Adrenal gland (tissue), 12 donors: ENCODE data around the gene THSD4. TPM values are rescaled to one million over a fixed set of nuclear protein-coding genes. Genes with fewer than 3 reads are reported as not detected.

Experiments used
- DNase-seq, 7 donors: peaks; one replicate each; pipeline ENCODE4 v3.0.0-alpha.2; 2019 to 2020
- H3K27ac ChIP-seq, 5 donors: fragments of 200-600 bp; sonication (generic) in 4 of 5; 1 replicate in 3 of 5; 2 replicates in 2 of 5; pipeline versions ENCODE4 v1.5.1 to v1.8.0; 2016 to 2020; ENCODE audit warnings: mild to moderate bottlenecking in 1 of 5
- H3K27me3 ChIP-seq: fragments of 200-600 bp; 2 replicates; pipeline ENCODE4 v1.8.0; 2021
- H3K36me3 ChIP-seq, 2 donors: fragments of 200-600 bp; replicated peaks in 1 of 2; 1 replicate in 1 of 2; 2 replicates in 1 of 2; pipeline versions ENCODE4 v1.5.1 to v1.8.0; 2018 to 2022
- H3K4me1 ChIP-seq, 2 donors: fragments of 200-600 bp; replicated peaks in 1 of 2; 1 replicate in 1 of 2; 2 replicates in 1 of 2; pipeline versions ENCODE4 v1.5.1 to v1.8.0; 2018 to 2021
- H3K4me3 ChIP-seq, 4 donors: fragments of 200-600 bp; sonication (generic) in 3 of 4; one replicate each; pipeline ENCODE4 v1.5.1; 2016 to 2018
- H3K9me3 ChIP-seq, 3 donors: fragments of 200-600 bp; sonication (generic) in 1 of 3; replicated peaks in 1 of 3; 1 replicate in 2 of 3; 2 replicates in 1 of 3; pipeline versions ENCODE4 v1.5.1 to v1.8.0; 2016 to 2021
- POLR2A ChIP-seq, 2 donors: fragments of 450-650 bp; IDR thresholded peaks; one replicate each; pipeline ENCODE4 v1.6.1; 2017; ENCODE audit warnings: antibody characterized with exemption in 2 of 2, mild to moderate bottlenecking in 2 of 2, moderate library complexity in 1 of 2
- WGBS, 4 donors: extraction: QIAGEN DNeasy Blood & Tissue Kit in 2 of 4; methylation state at CpG; one replicate each; pipeline versions ENCODE4 v1.1.5 to v1.1.7; 2013 to 2017; 5-methylcytosine and 5-hydroxymethylcytosine counted together
- intact Hi-C, 2 donors: fragments of 100-400 bp; cut with DNase I; formaldehyde crosslinking; loops; one replicate each; pipeline versions ENCODE4 v1.14.1 to v1.15.0; 2022 to 2023
- polyA plus RNA-seq, 3 donors: library from polyadenylated mRNA; stranded (reverse); fragments of 200-250 nt in 2 of 3; fragments of 350-450 nt in 1 of 3; fragmentation: Illumina TruSeq in 1 of 3; extraction: RNeasy Lipid Tissue Mini Kit (QIAGEN cat#74804) in 1 of 3; gene quantifications; one replicate each; pipeline ENCODE4 v1.2.3, GENCODE V29; 2013 to 2014
- total RNA-seq, 9 donors: library from RNA; depleted of rRNA in 4 of 9; stranded (reverse); fragments of >200 nt in 4 of 9; fragments of 120-200 nt in 1 of 9; fragmentation: NEBNext Ultra II Directional in 1 of 9; extraction: Animal tissue kit (Norgen Biotek cat#: 25700) in 1 of 9; gene quantifications; one replicate each; pipeline versions ENCODE4 v1.1.0 to v1.2.4, GENCODE V29; 2013 to 2023
- TF ChIP-seq, protein P1 (sequence below), 6 experiments: fragments of 450-650 bp in 4 of 6; fragments of 200-600 bp in 2 of 6; sonication (generic) in 1 of 6; IDR thresholded peaks; 1 replicate in 5 of 6; 2 replicates in 1 of 6; pipeline versions ENCODE4 v1.5.1 to v1.8.0; 2016 to 2021; ENCODE audit warnings: antibody characterized with exemption in 6 of 6, mild to moderate bottlenecking in 2 of 6, moderate library complexity in 1 of 6
- donor health status: healthy with polysubstance abuse.
- donor health status: Bipolar disorder and iron deficiency.
- donor health status: DM: yes; HTN: yes; CAD: no.
- donor health status: DM: no; HTN: no; CAD: no.
- donor health status: DM: no; HTN: no; CAD: no.
- donor health status: DM: yes; HTN: yes; CAD: no.

The THSD4 gene
- total and polyA plus RNA-seq, 12 donors: 5.3 to 53.2 (median 23.2) TPM

DNA sequence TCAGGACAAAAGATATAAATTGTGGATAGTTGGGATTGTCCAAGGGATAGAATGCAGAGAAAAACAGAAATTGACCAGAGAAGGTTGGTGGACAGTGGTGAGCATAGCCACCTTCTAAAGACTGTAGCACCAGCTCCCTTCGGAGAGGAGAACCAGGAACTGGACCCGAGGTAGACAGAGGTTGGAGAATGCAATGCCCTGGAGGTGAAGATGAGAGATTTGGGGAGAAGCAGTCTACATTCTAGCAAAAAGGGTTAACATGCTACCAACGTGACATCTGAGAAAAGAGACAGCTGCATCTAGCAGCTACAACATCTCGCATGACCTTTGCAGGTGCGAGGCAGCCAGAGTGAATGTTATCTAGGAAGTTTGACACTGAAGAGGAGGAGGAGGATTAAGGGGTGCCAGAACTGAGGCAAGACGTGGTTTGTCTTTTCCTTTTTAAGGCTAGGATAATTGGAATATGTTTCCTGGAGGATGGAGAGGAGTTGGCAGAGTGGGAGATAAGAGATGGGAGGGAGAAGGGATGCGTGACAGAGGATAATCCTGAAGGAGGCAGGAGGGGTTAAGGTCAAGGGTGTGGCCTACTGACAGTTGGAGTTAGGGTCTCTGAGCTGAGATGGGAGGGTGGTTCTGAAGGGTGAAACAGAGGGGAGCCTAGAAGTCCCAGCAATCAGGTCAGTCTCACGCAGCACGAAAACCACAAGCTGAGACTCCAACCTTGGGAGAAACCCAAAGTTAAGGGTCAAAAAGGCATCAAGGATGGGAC is 591.4 kb downstream of the THSD4 start:
- no peak for DNase-seq
- Histone ChIP-seq H3K9me3 (no peaks in the 10 kb centered on the region), H3K36me3 (no peaks in the 10 kb centered on the region), H3K4me1 (peaks cover 11 to 21% of the 10 kb centered on the region in 2 donors), H3K27me3 (no peaks in the 10 kb centered on the region), H3K27ac (peak overlapping the region in 3 of 5 donors; percentile 16 to 62 (median 59)), H3K4me3 (no peak overlapping the region)
- intact Hi-C loops: no loop called here
- WGBS, 4 donors: 70 to 85% (median 75%) methylated on average over 9 of the region's 9 CpGs
- TF ChIP-seq POLR2A (IDR thresholded peaks at IDR 0.05): no peak
- TF ChIP-seq, protein P1, sequence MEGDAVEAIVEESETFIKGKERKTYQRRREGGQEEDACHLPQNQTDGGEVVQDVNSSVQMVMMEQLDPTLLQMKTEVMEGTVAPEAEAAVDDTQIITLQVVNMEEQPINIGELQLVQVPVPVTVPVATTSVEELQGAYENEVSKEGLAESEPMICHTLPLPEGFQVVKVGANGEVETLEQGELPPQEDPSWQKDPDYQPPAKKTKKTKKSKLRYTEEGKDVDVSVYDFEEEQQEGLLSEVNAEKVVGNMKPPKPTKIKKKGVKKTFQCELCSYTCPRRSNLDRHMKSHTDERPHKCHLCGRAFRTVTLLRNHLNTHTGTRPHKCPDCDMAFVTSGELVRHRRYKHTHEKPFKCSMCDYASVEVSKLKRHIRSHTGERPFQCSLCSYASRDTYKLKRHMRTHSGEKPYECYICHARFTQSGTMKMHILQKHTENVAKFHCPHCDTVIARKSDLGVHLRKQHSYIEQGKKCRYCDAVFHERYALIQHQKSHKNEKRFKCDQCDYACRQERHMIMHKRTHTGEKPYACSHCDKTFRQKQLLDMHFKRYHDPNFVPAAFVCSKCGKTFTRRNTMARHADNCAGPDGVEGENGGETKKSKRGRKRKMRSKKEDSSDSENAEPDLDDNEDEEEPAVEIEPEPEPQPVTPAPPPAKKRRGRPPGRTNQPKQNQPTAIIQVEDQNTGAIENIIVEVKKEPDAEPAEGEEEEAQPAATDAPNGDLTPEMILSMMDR (IDR thresholded peaks at IDR 0.05): no peak

DNA sequence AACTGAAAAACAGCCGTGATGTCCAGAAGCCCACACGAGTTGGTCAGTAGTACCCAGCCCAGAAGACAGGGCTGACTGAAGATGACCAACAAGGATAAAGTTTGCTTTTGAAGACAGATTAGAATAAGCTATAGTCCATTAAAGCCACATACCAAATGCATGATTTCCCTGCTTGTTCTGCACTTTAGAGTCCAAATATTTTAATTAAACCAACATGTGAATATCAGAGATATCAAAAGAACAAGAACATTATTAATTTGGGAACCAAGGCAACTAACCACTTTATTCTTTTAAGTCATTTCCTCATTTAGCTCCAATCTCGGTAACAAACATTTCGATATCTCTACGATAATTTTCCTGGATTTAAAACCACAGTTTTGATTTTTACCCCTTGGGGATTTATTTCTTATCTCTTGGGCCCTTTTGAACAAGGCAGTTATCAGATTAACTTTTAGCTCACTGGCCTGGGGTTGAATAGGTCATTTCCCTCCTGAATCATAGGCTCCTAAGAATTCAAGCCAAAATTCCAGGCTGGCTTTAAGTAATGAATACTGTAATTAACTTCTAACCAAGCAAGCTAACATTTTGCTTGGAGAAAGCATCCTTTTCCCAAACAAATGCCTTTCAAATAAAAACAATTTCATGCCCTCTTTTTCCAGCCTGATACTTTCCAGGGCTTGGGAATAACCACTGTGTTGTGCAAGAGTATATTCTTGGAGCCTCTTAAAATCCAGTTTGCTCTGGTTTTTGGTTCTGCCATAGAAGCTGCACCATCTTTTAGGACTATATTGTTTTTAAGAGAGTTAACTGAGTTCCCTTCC is 592.2 kb downstream of the THSD4 start:
- Histone ChIP-seq H3K27ac (peak overlapping the region in 4 of 5 donors; percentile 16 to 62 (median 45)), H3K36me3 (no peaks in the 10 kb centered on the region), H3K27me3 (no peaks in the 10 kb centered on the region), H3K4me1 (peaks cover 11 to 21% of the 10 kb centered on the region in 2 donors), H3K4me3 (no peak overlapping the region), H3K9me3 (no peaks in the 10 kb centered on the region)
- TF ChIP-seq POLR2A (IDR thresholded peaks at IDR 0.05): no peak
- TF ChIP-seq, protein P1 (IDR thresholded peaks at IDR 0.05): no peak
- DNase-seq: peak in 1 of 7 donors; percentile 26
- intact Hi-C loops: no loop called here
- 31 to 42% (median 36%) methylated on average over 5 of the region's 5 CpGs for WGBS, 4 donors

GRCh38 chr15:71708051-71708429 is 592.8 kb downstream of the THSD4 start:
- H3K36me3 ChIP-seq: no peaks in the 10 kb centered on the region
- 35 to 53% (median 53%) methylated on average over 4 of the region's 4 CpGs for WGBS, 4 donors
- TF ChIP-seq POLR2A (IDR thresholded peaks at IDR 0.05): no peak
- TF ChIP-seq, protein P1 (IDR thresholded peaks at IDR 0.05): no peak
- H3K27ac ChIP-seq: peak overlapping the region in 3 of 5 donors; percentile 31 to 62 (median 59)
- intact Hi-C loops: no loop called here
- H3K27me3 ChIP-seq: no peaks in the 10 kb centered on the region
- peak in 3 of 7 donors; percentile 13 to 27 (median 26) for DNase-seq
- peaks cover 11 to 21% of the 10 kb centered on the region in 2 donors for H3K4me1 ChIP-seq
- no peak overlapping the region for H3K4me3 ChIP-seq
- H3K9me3 ChIP-seq: no peaks in the 10 kb centered on the region

GRCh38 chr15:71708741-71709140 is 593.5 kb downstream of the THSD4 start:
- no peak for DNase-seq
- Histone ChIP-seq H3K4me3 (no peak overlapping the region), H3K27me3 (no peaks in the 10 kb centered on the region), H3K4me1 (peaks cover 11 to 21% of the 10 kb centered on the region in 2 donors), H3K9me3 (no peaks in the 10 kb centered on the region), H3K27ac (peak overlapping the region in 1 of 5 donors; percentile 59), H3K36me3 (no peaks in the 10 kb centered on the region)
- intact Hi-C loops: no loop called here
- 70 to 81% (median 78%) methylated on average over 11 of the region's 11 CpGs for WGBS, 4 donors
- TF ChIP-seq POLR2A (IDR thresholded peaks at IDR 0.05): no peak
- TF ChIP-seq, protein P1 (IDR thresholded peaks at IDR 0.05): no peak
